ENCODE results near the gene ABCC12.
A peak's percentile ranks its signal among the peaks of the same experiment; 100 is the strongest.
"Not testable (repeated sequence)": the region's sequence is repeated elsewhere in the genome, so short reads cannot be mapped to it uniquely, and the experiment has no call there.

ABCC12 gene

GRCh38 chr16:48168075-48168474, 12.3 kb upstream of the ABCC12 start:
- H3K4me1 ChIP-seq (ENCODE audit: low read depth, poor library complexity, severe bottlenecking): no peaks in the 10 kb centered on the region
- no peaks in the 10 kb centered on the region for H3K27me3 ChIP-seq (ENCODE audit: insufficient read depth, low read depth)
- no peaks in the 10 kb centered on the region for H3K79me2 ChIP-seq (ENCODE audit: insufficient read depth, low read depth)
- no peaks in the 10 kb centered on the region for H4K20me1 ChIP-seq (ENCODE audit: insufficient read depth)
- TF ChIP-seq CTCF (conservative IDR thresholded peaks at IDR 0.05; ENCODE audit: low read depth, low read length): no peak
- H3K27ac ChIP-seq: no peak overlapping the region
- H3K9ac ChIP-seq: no peak overlapping the region
- no peaks in the 10 kb centered on the region for H3K36me3 ChIP-seq (ENCODE audit: insufficient read depth)
- no peak overlapping the region for H3K4me2 ChIP-seq
- H3K4me3 ChIP-seq (IDR thresholded peaks at IDR 0.05; ENCODE audit: insufficient read depth, low read depth, low read length): no peak overlapping the region
- no peak overlapping the region for H2AFZ ChIP-seq (ENCODE audit: low read depth)

- not testable (repeated sequence) for H3K79me2 ChIP-seq (ENCODE audit: insufficient read depth, low read depth); H3K4me3 ChIP-seq (IDR thresholded peaks at IDR 0.05; ENCODE audit: insufficient read depth, low read depth, low read length); H3K9ac ChIP-seq; H3K4me1 ChIP-seq (ENCODE audit: low read depth, poor library complexity, severe bottlenecking); H3K27ac ChIP-seq; H3K27me3 ChIP-seq (ENCODE audit: insufficient read depth, low read depth); H4K20me1 ChIP-seq (ENCODE audit: insufficient read depth); H3K36me3 ChIP-seq (ENCODE audit: insufficient read depth); H2AFZ ChIP-seq (ENCODE audit: low read depth); H3K4me2 ChIP-seq
Measured at GRCh38 chr16:48166617-48167016, 10.8 kb upstream of the ABCC12 start.

GRCh38 chr16:48165961-48166578, 10.3 kb upstream of the ABCC12 start:
- Histone ChIP-seq H3K27me3 (ENCODE audit: insufficient read depth, low read depth) (no peaks in the 10 kb centered on the region), H3K4me2 (no peak overlapping the region), H3K79me2 (ENCODE audit: insufficient read depth, low read depth) (no peaks in the 10 kb centered on the region), H4K20me1 (ENCODE audit: insufficient read depth) (no peaks in the 10 kb centered on the region), H3K4me1 (ENCODE audit: low read depth, poor library complexity, severe bottlenecking) (no peaks in the 10 kb centered on the region), H3K27ac (no peak overlapping the region), H3K4me3 (IDR thresholded peaks at IDR 0.05; ENCODE audit: insufficient read depth, low read depth, low read length) (no peak overlapping the region), H2AFZ (ENCODE audit: low read depth) (no peak overlapping the region), H3K9ac (no peak overlapping the region), H3K36me3 (ENCODE audit: insufficient read depth) (no peaks in the 10 kb centered on the region)
- TF ChIP-seq CTCF (conservative IDR thresholded peaks at IDR 0.05; ENCODE audit: low read depth, low read length): no peak

GRCh38 chr16:48164907-48165715, 9.3 kb upstream of the ABCC12 start:
- H3K4me1 ChIP-seq (ENCODE audit: low read depth, poor library complexity, severe bottlenecking): no peaks in the 10 kb centered on the region
- peak; percentile 87 for TF ChIP-seq CTCF (conservative IDR thresholded peaks at IDR 0.05; ENCODE audit: low read depth, low read length)
- no peaks in the 10 kb centered on the region for H3K79me2 ChIP-seq (ENCODE audit: insufficient read depth, low read depth)
- H3K4me3 ChIP-seq (IDR thresholded peaks at IDR 0.05; ENCODE audit: insufficient read depth, low read depth, low read length): no peak overlapping the region
- peak overlapping the region; percentile 23; the same call in 1 of the 2 replicates for H2AFZ ChIP-seq (ENCODE audit: low read depth)
- H3K4me2 ChIP-seq: no peak overlapping the region
- H3K9ac ChIP-seq: no peak overlapping the region
- H3K36me3 ChIP-seq (ENCODE audit: insufficient read depth): no peaks in the 10 kb centered on the region
- H3K27me3 ChIP-seq (ENCODE audit: insufficient read depth, low read depth): no peaks in the 10 kb centered on the region
- no peaks in the 10 kb centered on the region for H4K20me1 ChIP-seq (ENCODE audit: insufficient read depth)
- H3K27ac ChIP-seq: no peak overlapping the region
